ENCODE data around the gene PAQR4.

The PAQR4 gene

GRCh38 chr16:3007957-3008689 is 39.0 kb downstream of the PAQR4 start:
- no peak for FAIRE-seq

GRCh38 chr16:3008690-3009037 is 39.5 kb downstream of the PAQR4 start:
- no peak for FAIRE-seq

- FAIRE-seq: no peak
Measured at GRCh38 chr16:3009568-3010390, 40.6 kb downstream of the PAQR4 start.

GRCh38 chr16:3010510-3010909 is 41.4 kb downstream of the PAQR4 start:
- no peak for FAIRE-seq

GRCh38 chr16:3012246-3012645 is 43.1 kb downstream of the PAQR4 start:
- no peak for FAIRE-seq

GRCh38 chr16:3012828-3013420 is 43.8 kb downstream of the PAQR4 start, which contains the start of gene CLDN9:
Gene CLDN9, plus strand, starts transcription at chr16:3012923. Its CDS starts 440 bp downstream, at chr16:3013363.
- FAIRE-seq: no peak

- no peak for FAIRE-seq
Measured at GRCh38 chr16:3013491-3013951, 44.4 kb downstream of the PAQR4 start.

- FAIRE-seq: no peak
Measured at GRCh38 chr16:3013998-3014690, 45.0 kb downstream of the PAQR4 start.

GRCh38 chr16:3014971-3015370 is 45.8 kb downstream of the PAQR4 start:
- no peak for FAIRE-seq

GRCh38 chr16:3015865-3016521 is 46.8 kb downstream of the PAQR4 start:
- no peak for FAIRE-seq

- no peak for FAIRE-seq
Measured at GRCh38 chr16:3017344-3017743, 48.2 kb downstream of the PAQR4 start.

GRCh38 chr16:3017794-3018506 is 48.8 kb downstream of the PAQR4 start, which contains the start of gene CLDN6:
Gene CLDN6, minus strand, starts transcription at chr16:3018183. Its CDS starts 2,162 bp downstream, at chr16:3016021.
- no peak for FAIRE-seq

GRCh38 chr16:3019594-3020246 is 50.6 kb downstream of the PAQR4 start:
- no peak for FAIRE-seq

- FAIRE-seq: no peak
Measured at GRCh38 chr16:3020247-3020603, 51.1 kb downstream of the PAQR4 start, which contains the start of gene TNFRSF12A. Gene TNFRSF12A, plus strand, starts transcription at chr16:3020368. Its CDS starts 30 bp downstream, at chr16:3020398.

- FAIRE-seq: no peak
Measured at GRCh38 chr16:3020604-3021448, 51.7 kb downstream of the PAQR4 start.

GRCh38 chr16:3021449-3022207 is 52.5 kb downstream of the PAQR4 start:
- no peak for FAIRE-seq

GRCh38 chr16:3022208-3022683 is 53.1 kb downstream of the PAQR4 start:
- peak; percentile 79 for FAIRE-seq

- FAIRE-seq: no peak
Measured at GRCh38 chr16:3022684-3023414, 53.7 kb downstream of the PAQR4 start.

Measured in endometrium (tissue), 2 donors.